ACHN (cell line): ENCODE data around the gene OSBPL2.
A peak's percentile ranks its signal among the peaks of the same experiment; 100 is the strongest.

Experiments
- DNase-seq: peaks from one replicate; pipeline ENCODE4 v3.0.0-alpha.2; 2015
- in situ Hi-C: cut with HindIII; loops from 2 replicates; pipeline ENCODE4 v1.10.0; 2017; ENCODE audit warnings: low sequenced_read_pairs, low pct_ligation_motif_present, low pct_unique_long_range_greater_than_20kb

Gene OSBPL2

GRCh38 chr20:62289131-62289530, 50.8 kb downstream of the OSBPL2 start:
- DNase-seq = no peak
- in situ Hi-C loops = no loop called here

GRCh38 chr20:62289898-62290297, 51.6 kb downstream of the OSBPL2 start:
- in situ Hi-C loops = no loop called here
- DNase-seq = no peak

GRCh38 chr20:62291251-62292066, 53.1 kb downstream of the OSBPL2 start:
- in situ Hi-C loops = no loop called here
- DNase-seq = no peak

- DNase-seq = no peak
- in situ Hi-C loops = no loop called here
Measured at GRCh38 chr20:62292108-62292507, 53.8 kb downstream of the OSBPL2 start.

GRCh38 chr20:62293111-62293784, 54.9 kb downstream of the OSBPL2 start:
- in situ Hi-C loops = no loop called here
- no peak for DNase-seq

GRCh38 chr20:62293946-62294345, 55.6 kb downstream of the OSBPL2 start:
- in situ Hi-C loops = no loop called here
- DNase-seq = no peak

GRCh38 chr20:62294516-62294915, 56.2 kb downstream of the OSBPL2 start:
- in situ Hi-C loops = no loop called here
- DNase-seq = no peak

- DNase-seq = no peak
- in situ Hi-C loops = no loop called here
Measured at GRCh38 chr20:62296724-62297448, 58.6 kb downstream of the OSBPL2 start.

- no peak for DNase-seq
- in situ Hi-C loops = no loop called here
Measured at GRCh38 chr20:62297449-62298227, 59.3 kb downstream of the OSBPL2 start.

GRCh38 chr20:62298577-62299249, 60.4 kb downstream of the OSBPL2 start:
- no peak for DNase-seq
- in situ Hi-C loops = no loop called here

GRCh38 chr20:62299666-62300236, 61.4 kb downstream of the OSBPL2 start:
- DNase-seq = no peak
- in situ Hi-C loops = no loop called here

GRCh38 chr20:62300319-62300718, 62.0 kb downstream of the OSBPL2 start:
- DNase-seq = no peak
- in situ Hi-C loops = no loop called here

- DNase-seq = no peak
- in situ Hi-C loops = no loop called here
Measured at GRCh38 chr20:62301111-62301668, 62.9 kb downstream of the OSBPL2 start.

GRCh38 chr20:62301773-62302340, 63.5 kb downstream of the OSBPL2 start:
- in situ Hi-C loops = no loop called here
- peak; percentile 91 for DNase-seq

GRCh38 chr20:62302341-62303061, 64.2 kb downstream of the OSBPL2 start, which contains the start of gene ADRM1:
TSS of gene ADRM1 (plus strand) at chr20:62302997. CDS start at chr20:62303569, 572 bp downstream.
- in situ Hi-C loops = no loop called here

GRCh38 chr20:62303062-62303339, 64.7 kb downstream of the OSBPL2 start:
- in situ Hi-C loops = no loop called here
- DNase-seq = no peak

More at GRCh38 chr20:62302341-62303061, 64.2 kb downstream of the OSBPL2 start, which contains the start of gene ADRM1:
- DNase-seq = peak; percentile 91
